ENCODE results near the gene ZNF423.
A peak's percentile ranks its signal among the peaks of the same experiment; 100 is the strongest.

Gene ZNF423

GRCh38 chr16:49603956-49604355 lies 252.0 kb downstream of the ZNF423 start:
- H3K4me1 ChIP-seq: peaks cover 0 to 7% (median 5%) of the 10 kb centered on the region in 4 donors
- H3K27me3 ChIP-seq: no peaks in the 10 kb centered on the region
- no peaks in the 10 kb centered on the region for H3K9me3 ChIP-seq
- TF ChIP-seq, protein P1, sequence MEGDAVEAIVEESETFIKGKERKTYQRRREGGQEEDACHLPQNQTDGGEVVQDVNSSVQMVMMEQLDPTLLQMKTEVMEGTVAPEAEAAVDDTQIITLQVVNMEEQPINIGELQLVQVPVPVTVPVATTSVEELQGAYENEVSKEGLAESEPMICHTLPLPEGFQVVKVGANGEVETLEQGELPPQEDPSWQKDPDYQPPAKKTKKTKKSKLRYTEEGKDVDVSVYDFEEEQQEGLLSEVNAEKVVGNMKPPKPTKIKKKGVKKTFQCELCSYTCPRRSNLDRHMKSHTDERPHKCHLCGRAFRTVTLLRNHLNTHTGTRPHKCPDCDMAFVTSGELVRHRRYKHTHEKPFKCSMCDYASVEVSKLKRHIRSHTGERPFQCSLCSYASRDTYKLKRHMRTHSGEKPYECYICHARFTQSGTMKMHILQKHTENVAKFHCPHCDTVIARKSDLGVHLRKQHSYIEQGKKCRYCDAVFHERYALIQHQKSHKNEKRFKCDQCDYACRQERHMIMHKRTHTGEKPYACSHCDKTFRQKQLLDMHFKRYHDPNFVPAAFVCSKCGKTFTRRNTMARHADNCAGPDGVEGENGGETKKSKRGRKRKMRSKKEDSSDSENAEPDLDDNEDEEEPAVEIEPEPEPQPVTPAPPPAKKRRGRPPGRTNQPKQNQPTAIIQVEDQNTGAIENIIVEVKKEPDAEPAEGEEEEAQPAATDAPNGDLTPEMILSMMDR (IDR thresholded peaks at IDR 0.05): no peak
- no peaks in the 10 kb centered on the region for H3K36me3 ChIP-seq
- no peak overlapping the region for H3K27ac ChIP-seq
- intact Hi-C loops (cut with DNase I; ENCODE audit: low total_unique reads): loop anchor here (10.0 kb wide), 1 partner anchor 271 kb away; no protein-coding TSS in a partner anchor
- no peak overlapping the region for H3K4me3 ChIP-seq
- no peak for DNase-seq

DNA sequence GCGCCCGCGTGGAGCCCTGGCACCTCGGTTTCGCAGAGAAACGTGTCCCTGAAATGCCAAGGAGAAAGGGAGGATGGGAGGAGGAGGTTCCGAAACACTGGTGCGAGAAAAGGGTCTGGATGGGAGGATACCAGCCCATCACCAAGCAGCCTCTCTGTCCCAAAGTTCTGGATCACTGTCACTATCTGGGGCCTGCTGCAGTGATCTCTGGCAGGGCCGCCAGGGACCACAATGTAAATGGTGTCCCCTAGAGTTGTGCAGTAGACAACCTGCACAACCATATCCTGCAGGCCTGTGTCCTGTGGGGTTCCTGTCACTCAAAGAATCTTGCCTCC lies 253.0 kb downstream of the ZNF423 start:
- Histone ChIP-seq H3K27me3 (no peaks in the 10 kb centered on the region), H3K4me1 (peaks cover 0 to 7% (median 3%) of the 10 kb centered on the region in 4 donors), H3K9me3 (no peaks in the 10 kb centered on the region), H3K36me3 (no peaks in the 10 kb centered on the region), H3K27ac (no peak overlapping the region), H3K4me3 (no peak overlapping the region)
- intact Hi-C loops (cut with DNase I; ENCODE audit: low total_unique reads): loop anchor here (10.0 kb wide), 1 partner anchor 272 kb away; no protein-coding TSS in a partner anchor
- TF ChIP-seq, protein P1 (IDR thresholded peaks at IDR 0.05): no peak
- no peak for DNase-seq

DNA sequence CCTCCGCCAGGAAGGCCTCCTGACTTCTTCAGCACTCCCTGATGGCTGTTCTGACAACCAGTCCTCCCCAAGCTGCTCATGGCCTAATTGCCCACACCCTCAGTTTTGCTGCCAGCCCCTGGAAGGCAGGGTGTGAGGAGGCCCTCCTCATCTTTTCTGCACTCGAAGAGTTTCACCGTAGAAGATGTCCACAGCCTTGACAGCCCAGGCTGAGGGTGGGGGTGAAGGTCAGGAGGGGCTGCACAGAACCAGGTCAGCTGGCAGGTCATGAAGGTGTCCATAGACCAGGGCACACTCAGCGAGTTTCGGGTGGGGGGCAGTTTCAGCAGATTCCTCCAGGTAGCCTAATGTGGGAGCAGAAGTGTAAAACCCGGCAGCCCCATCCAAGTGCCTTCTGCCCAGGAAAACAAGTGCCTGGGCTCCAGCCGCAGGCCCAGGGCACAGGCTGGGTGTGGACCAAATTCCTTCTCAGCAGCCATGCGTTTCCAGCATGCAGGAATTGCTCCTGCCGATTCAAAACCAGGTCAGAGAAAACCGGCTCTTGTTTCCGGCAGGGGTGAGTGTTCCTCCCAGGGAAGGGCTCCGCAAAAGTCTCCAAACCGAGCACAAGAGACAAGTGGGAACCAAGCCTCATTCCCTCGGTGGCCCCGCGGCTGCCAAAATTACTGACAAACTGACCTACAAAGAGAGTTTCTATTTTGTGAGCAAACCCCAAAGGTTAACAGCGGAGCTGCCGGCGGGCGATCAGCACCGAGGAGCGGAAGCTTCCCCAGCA lies 253.5 kb downstream of the ZNF423 start:
- no peak overlapping the region for H3K4me3 ChIP-seq
- peak in 1 of 2 donors; percentile 64 for DNase-seq
- intact Hi-C loops (cut with DNase I; ENCODE audit: low total_unique reads): loop anchor here (10.0 kb wide), 1 partner anchor 272 kb away; no protein-coding TSS in a partner anchor

DNA sequence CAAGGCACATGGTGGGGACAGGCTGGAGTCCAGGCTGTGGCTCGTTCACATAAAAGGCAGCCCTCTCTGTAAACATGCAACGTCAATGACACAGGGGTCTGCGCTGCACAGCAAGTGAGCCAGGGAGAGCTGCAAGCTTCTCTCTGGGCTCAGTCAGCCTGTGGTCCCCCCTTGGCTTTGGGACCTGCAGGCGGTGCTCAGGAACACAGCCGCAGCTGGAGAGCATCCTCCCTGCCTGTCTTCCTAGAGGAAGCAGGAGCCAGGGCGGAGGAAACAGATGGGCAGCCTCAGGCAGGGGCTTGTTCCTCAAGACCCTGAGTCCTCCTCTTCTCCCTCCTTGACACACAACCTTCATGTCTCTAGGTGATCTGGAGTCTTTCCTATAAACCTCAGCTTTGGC lies 254.3 kb downstream of the ZNF423 start:
- TF ChIP-seq, protein P1 (IDR thresholded peaks at IDR 0.05): no peak

More for the DNA sequence above, 253.5 kb downstream of the ZNF423 start:
- peaks cover 0 to 7% (median 3%) of the 10 kb centered on the region in 4 donors for H3K4me1 ChIP-seq
- H3K27me3 ChIP-seq: no peaks in the 10 kb centered on the region
- H3K36me3 ChIP-seq: no peaks in the 10 kb centered on the region
- TF ChIP-seq, protein P1 (IDR thresholded peaks at IDR 0.05): no peak
- no peak overlapping the region for H3K27ac ChIP-seq
- H3K9me3 ChIP-seq: no peaks in the 10 kb centered on the region

GRCh38 chr16:49600976-49601375 lies 254.9 kb downstream of the ZNF423 start:
- Histone ChIP-seq H3K4me1 (peaks cover 0 to 12% (median 3%) of the 10 kb centered on the region in 4 donors), H3K27ac (no peak overlapping the region), H3K4me3 (no peak overlapping the region), H3K9me3 (no peaks in the 10 kb centered on the region), H3K27me3 (no peaks in the 10 kb centered on the region), H3K36me3 (no peaks in the 10 kb centered on the region)
- DNase-seq: peak in 1 of 2 donors; percentile 19
- TF ChIP-seq, protein P1 (IDR thresholded peaks at IDR 0.05): no peak
- intact Hi-C loops (cut with DNase I; ENCODE audit: low total_unique reads): loop anchor here (10.0 kb wide), 1 partner anchor 274 kb away; no protein-coding TSS in a partner anchor

More for the DNA sequence above, 254.3 kb downstream of the ZNF423 start:
- no peaks in the 10 kb centered on the region for H3K9me3 ChIP-seq
- no peak overlapping the region for H3K4me3 ChIP-seq
- H3K36me3 ChIP-seq: no peaks in the 10 kb centered on the region
- no peak overlapping the region for H3K27ac ChIP-seq
- DNase-seq: peak in 1 of 2 donors; percentile 45
- intact Hi-C loops (cut with DNase I; ENCODE audit: low total_unique reads): loop anchor here (10.0 kb wide), 1 partner anchor 273 kb away; no protein-coding TSS in a partner anchor
- H3K4me1 ChIP-seq: peaks cover 0 to 11% (median 3%) of the 10 kb centered on the region in 4 donors
- H3K27me3 ChIP-seq: no peaks in the 10 kb centered on the region

All from tibial artery (tissue), 4 donors.